Measurements from ENCODE around the gene RAP1GAP2. TPM values are rescaled to one million over a fixed set of nuclear protein-coding genes. Genes with fewer than 3 reads are reported as not detected.
"Not testable (repeated sequence)": the region's sequence is repeated elsewhere in the genome, so short reads cannot be mapped to it uniquely, and the experiment has no call there.

The RAP1GAP2 gene
- total RNA-seq, 1 donor, result 29.3 TPM

DNA sequence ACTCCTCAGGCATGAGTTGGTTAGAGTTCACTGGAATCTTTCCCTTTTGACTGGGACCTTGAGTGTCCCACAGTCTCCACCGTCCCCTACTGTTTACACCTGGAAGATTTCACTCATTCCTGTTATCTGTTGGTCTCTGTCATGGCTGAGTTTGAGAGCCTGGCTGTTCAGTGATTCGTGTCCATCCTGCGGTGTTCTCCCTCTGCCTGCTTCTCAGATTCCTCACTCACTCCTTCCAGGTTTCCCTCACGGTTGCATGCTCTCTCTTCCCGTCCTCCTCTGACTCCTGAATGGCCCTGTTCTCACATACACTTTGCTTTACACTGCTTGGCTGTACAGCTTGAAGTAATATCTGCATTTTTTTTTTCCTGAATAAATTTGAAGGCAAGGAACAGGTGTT lies 242.7 kb downstream of the RAP1GAP2 start:
- Histone ChIP-seq H3K27me3 (ENCODE audit: insufficient read depth, low read length) (no peaks in the 10 kb centered on the region), H3K4me1 (ENCODE audit: insufficient read depth, low read length) (peaks cover 13% of the 10 kb centered on the region), H3K4me3 (ENCODE audit: low read length) (no peak overlapping the region), H3K9me3 (ENCODE audit: low read depth, low read length) (no peaks in the 10 kb centered on the region)

DNA sequence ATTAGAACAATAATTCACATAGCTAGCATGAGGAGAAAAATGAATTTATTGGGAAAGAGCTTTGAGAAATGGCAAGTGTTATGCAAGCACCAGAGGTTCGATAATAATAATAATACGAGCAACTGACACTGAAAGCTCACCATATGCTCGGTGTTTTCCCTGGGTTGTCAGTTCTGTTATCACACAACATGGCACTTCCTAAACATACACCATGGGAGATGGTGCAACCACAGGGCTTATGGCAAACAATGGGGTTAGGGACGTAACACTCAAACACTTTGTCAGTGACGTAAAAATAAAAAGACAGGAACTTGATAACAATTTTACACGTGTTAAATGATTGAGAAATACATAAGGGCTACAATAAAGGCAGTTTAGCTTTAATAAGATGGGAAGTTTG lies 243.5 kb downstream of the RAP1GAP2 start:
- peaks cover 13% of the 10 kb centered on the region for H3K4me1 ChIP-seq (ENCODE audit: insufficient read depth, low read length)
- H3K4me3 ChIP-seq (ENCODE audit: low read length), result no peak overlapping the region
- no peaks in the 10 kb centered on the region for H3K27me3 ChIP-seq (ENCODE audit: insufficient read depth, low read length)
- no peaks in the 10 kb centered on the region for H3K9me3 ChIP-seq (ENCODE audit: low read depth, low read length)

DNA sequence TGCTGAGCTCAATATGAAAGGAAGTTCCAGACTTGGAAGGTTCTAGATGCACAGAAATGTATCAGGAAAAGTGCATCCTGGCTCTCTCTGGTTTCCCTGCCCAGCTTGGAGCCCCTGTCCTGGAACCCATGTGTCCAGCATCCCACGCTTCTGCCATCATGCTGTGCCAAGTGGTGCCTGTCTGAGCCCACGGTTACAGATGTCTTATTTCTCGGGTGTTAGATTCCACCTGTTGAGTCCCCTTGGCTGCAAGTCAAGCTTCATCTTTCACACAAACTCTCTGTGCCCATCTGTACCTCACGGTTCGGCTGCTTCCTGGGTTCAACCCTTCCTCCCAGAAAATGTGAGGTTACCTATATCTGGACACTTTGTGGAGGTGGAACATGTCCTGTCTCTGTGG lies 244.6 kb downstream of the RAP1GAP2 start:
- Histone ChIP-seq H3K4me3 (ENCODE audit: low read length) (no peak overlapping the region), H3K9me3 (ENCODE audit: low read depth, low read length) (no peaks in the 10 kb centered on the region), H3K27me3 (ENCODE audit: insufficient read depth, low read length) (no peaks in the 10 kb centered on the region), H3K4me1 (ENCODE audit: insufficient read depth, low read length) (peaks cover 13% of the 10 kb centered on the region)

DNA sequence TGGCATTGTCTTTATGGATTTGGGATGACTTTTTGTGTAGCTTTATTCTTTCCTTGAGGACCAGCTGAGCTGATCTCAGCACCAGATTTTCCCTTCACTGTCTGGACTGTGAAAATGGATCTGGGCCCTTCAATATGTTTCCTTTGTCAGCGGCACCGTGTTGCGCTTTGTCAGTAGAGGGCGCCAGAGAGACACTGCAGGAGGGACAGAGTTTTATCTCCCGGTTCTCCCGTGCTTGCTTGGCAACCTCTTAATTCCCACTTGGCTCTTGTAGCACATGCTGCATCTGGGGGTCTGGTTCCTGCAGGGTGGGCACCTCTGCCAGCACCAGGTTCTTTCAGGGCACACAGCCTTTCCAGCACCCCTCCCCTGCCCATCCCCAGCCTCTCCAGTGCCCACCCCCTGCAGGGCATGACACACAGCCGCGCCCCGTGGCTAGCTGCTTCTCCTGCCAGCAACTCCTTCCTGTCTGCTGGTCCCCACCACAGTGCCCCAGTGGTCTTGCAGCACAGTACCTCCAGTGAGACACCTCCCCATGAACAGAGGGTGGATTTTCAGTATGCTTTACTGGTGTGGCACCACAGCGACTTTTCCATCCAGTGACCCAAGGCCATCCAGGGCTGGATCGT lies 247.6 kb downstream of the RAP1GAP2 start:
- Histone ChIP-seq H3K4me3 (ENCODE audit: low read length) (no peak overlapping the region), H3K9me3 (ENCODE audit: low read depth, low read length) (no peaks in the 10 kb centered on the region), H3K4me1 (ENCODE audit: insufficient read depth, low read length) (peaks cover 18% of the 10 kb centered on the region), H3K27me3 (ENCODE audit: insufficient read depth, low read length) (no peaks in the 10 kb centered on the region)

DNA sequence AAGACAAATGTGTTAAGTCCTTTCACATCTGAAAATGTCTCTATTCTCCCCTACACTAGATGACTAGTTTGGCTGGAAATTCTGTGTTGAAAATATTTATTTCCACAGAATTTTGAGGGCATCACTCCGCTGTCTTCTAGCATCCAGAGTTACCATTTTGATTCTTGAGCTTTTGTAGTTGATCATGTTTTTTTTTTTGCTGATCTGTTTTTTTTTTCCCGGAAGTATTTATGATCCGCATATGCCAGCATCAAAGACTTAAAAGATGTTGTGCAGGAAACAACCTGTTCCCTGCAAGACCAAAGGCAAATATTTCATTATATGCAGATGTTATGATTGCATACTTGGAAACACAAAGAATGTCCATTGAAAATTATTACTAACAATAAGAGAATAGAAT lies 250.5 kb downstream of the RAP1GAP2 start:
- no peaks in the 10 kb centered on the region for H3K9me3 ChIP-seq (ENCODE audit: low read depth, low read length)

DNA sequence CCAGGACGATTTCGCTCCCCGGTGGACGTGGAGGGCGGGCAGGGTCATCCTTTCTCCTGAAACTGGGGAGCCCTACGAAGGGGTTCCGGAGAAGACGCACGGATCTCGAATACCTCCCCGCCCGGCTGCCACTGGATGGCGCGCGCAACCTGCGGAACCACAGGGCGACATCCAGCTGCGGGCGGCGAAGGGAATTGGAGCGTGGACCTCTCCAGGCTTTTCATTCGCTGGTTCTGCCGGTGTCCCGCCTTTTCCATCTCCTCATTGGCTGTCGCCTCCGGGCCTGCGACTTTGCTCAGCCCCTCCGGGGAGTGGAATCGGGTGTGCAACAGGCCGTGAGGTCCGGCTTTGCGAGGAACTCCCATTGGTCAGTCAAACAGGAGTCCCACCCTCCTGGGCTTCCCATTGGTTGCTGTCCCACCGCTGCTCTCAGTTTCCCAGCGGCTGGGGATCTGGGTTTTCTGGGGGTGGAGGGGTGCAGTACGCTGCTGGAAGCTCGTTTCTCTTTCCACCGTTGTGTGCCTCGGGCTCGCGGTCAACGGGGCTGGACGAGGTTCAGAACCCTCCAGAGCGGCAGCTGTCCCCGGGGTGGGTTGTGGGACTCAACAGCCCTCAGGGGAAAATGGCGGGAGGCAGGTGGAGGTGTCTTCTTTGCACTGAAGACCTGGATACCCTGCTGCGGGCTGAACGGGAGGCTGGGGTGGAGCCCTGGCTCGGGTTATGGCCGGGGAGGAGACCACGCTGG lies 252.7 kb downstream of the RAP1GAP2 start:
- Histone ChIP-seq H3K27me3 (ENCODE audit: insufficient read depth, low read length) (no peaks in the 10 kb centered on the region), H3K4me3 (ENCODE audit: low read length) (peak overlapping the region; percentile 54), H3K4me1 (ENCODE audit: insufficient read depth, low read length) (peaks cover 13% of the 10 kb centered on the region), H3K9me3 (ENCODE audit: low read depth, low read length) (no peaks in the 10 kb centered on the region)

More for the DNA sequence above, 250.5 kb downstream of the RAP1GAP2 start:
- Histone ChIP-seq H3K4me3 (ENCODE audit: low read length) (no peak overlapping the region), H3K4me1 (ENCODE audit: insufficient read depth, low read length) (peaks cover 13% of the 10 kb centered on the region), H3K27me3 (ENCODE audit: insufficient read depth, low read length) (no peaks in the 10 kb centered on the region)

DNA sequence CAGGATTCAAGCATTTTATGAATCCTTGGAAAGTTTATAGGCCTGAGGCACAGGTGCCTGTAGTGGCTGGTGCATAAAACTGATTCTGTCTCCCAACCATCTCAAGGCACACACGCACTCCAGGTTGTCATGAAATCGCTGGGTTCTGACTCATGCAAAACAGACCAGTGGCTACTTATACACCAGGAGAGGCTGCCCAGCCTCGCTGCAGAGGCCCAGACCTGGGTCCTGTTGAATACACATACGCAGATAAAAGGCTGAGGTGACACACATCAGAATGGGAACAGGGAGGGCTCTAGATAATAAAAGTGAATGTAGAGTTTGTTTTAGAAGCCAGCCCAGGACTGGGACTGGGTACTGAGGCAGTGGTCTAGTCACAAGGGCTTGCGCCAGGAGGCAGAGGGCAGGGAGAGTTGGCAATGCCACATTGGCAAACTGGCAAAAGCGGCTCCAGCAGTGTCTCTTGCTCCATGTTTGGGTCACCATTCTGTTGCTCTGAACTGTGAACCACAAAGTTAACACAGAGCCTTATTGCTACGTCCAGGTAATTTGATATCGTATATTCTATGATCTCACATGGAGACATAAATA lies 253.6 kb downstream of the RAP1GAP2 start:
- no peak overlapping the region for H3K4me3 ChIP-seq (ENCODE audit: low read length)
- no peaks in the 10 kb centered on the region for H3K27me3 ChIP-seq (ENCODE audit: insufficient read depth, low read length)
- peaks cover 13% of the 10 kb centered on the region for H3K4me1 ChIP-seq (ENCODE audit: insufficient read depth, low read length)
- no peaks in the 10 kb centered on the region for H3K9me3 ChIP-seq (ENCODE audit: low read depth, low read length)

DNA sequence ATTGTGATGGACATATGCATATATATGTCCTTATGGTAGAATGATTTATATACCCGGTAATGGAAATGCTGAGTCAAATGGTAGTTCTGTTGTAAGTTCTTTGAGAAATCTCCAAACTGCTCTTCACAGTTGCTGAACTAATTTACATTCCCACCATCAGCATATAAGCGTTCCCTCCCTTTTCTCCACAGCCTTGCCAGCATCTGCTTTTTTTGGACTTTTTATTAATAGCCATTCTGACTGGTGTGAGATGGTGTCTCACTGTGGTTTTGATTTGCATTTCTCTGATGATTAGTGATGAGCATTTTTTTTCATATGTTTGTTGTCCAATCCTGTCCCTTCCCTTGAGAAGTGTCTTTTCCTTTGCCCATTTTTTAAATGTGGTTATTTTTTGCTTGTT lies 258.6 kb downstream of the RAP1GAP2 start:
- not testable (repeated sequence) for H3K4me3 ChIP-seq (ENCODE audit: low read length); H3K4me1 ChIP-seq (ENCODE audit: insufficient read depth, low read length); H3K27me3 ChIP-seq (ENCODE audit: insufficient read depth, low read length); H3K9me3 ChIP-seq (ENCODE audit: low read depth, low read length)

DNA sequence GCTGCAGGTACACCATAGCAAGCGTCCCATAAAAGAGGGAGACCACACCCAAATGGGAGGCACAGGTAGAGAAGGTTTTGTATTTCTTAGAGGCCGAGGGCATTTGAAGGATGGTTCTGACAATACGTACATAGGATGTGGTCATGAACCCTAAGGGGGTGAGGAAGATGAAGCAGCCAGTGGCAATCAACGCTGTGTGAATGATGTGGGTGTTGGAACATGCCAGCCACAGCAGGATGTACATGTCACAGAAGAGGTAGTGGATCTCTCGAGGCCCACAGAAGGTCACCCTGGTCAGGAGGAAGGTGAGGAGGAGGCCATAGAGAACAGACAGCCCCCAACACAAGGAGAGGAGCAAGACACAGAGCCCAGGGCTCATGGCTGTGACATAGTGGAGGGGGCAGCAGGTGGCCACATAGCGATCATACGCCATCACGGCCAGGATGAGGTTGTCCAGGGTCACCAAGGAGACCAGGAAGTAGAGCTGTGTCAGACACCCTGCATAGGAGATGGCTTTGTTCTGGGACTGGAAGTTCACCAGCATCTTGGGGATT lies 266.7 kb downstream of the RAP1GAP2 start:
- H3K27me3 ChIP-seq (ENCODE audit: insufficient read depth, low read length); H3K9me3 ChIP-seq (ENCODE audit: low read depth, low read length); H3K4me3 ChIP-seq (ENCODE audit: low read length); H3K4me1 ChIP-seq (ENCODE audit: insufficient read depth, low read length): not testable (repeated sequence)

DNA sequence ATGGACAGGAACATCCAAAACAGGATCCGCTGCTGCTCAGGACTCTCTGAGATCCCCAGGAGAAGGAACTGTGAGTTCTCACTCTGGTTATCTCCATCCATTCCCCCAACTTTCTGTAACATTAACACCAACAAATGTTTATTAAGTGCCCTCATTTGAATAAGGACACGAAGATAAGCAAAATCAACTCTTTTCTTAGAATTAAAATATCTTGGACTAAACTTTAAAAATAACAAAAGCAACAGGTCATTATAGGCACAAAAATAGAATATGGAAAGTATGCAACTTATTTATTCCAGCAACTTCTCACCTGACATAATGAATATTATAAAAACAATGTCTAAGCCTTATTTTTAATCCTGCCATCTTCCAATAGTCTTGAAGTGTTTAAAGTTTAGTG lies 267.3 kb downstream of the RAP1GAP2 start, which contains the start of gene OR1D5:
Gene OR1D5, minus strand, starts transcription at position 101 of the 400 bp plus-strand sequence. Its CDS starts 0 bp downstream, at position 101.
- H3K4me1 ChIP-seq (ENCODE audit: insufficient read depth, low read length); H3K27me3 ChIP-seq (ENCODE audit: insufficient read depth, low read length); H3K4me3 ChIP-seq (ENCODE audit: low read length); H3K9me3 ChIP-seq (ENCODE audit: low read depth, low read length): not testable (repeated sequence)

DNA sequence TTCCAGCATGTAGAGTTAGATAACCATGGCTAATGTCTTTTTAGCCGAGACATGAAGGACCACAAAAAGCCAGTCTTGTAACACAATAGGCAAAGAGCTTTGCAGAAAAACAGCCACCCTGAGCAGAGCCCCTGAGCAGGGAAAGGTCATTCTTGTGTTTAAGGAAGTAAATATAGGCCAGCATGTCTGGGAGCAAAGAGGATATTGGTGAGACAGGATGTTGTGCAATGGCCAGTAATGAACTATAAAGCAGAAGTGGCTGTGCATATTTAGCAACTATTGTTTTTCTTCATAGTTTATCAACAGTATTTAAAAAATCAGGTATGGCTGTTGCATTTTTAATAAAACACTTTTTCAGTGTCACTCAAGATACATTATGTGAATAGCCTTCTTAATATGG lies 269.0 kb downstream of the RAP1GAP2 start:
- H3K27me3 ChIP-seq (ENCODE audit: insufficient read depth, low read length); H3K4me3 ChIP-seq (ENCODE audit: low read length); H3K9me3 ChIP-seq (ENCODE audit: low read depth, low read length); H3K4me1 ChIP-seq (ENCODE audit: insufficient read depth, low read length): not testable (repeated sequence)

DNA sequence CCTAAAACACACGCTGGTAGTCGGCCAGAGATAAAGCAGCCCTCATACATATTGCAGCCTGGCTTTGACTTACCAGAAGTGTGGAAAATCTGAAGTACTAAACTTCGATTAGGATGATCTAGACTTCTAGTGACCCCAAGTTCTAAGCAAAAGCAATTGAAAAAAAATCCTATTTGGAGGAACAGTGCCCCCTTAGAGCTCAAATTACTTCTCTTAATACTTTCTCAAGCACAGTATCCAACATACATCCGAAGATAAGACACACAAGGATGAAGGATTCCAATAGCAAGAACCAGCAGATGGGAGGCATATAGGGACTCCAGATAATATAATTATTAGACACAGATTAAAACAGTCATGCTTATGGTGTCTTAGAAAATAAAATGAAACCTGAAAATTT lies 277.6 kb downstream of the RAP1GAP2 start:
- not testable (repeated sequence) for H3K27me3 ChIP-seq (ENCODE audit: insufficient read depth, low read length); H3K4me1 ChIP-seq (ENCODE audit: insufficient read depth, low read length); H3K9me3 ChIP-seq (ENCODE audit: low read depth, low read length)

More for the DNA sequence above, 277.6 kb downstream of the RAP1GAP2 start:
- H3K4me3 ChIP-seq (ENCODE audit: low read length), result not testable (repeated sequence)

Other genes with a start within 250 kb of the RAP1GAP2 start
- gene PAFAH1B1, start 202.8 kb upstream of the RAP1GAP2 start, total RNA-seq, result 106 TPM
- 27.8 TPM for gene CLUH, start 84.7 kb upstream of the RAP1GAP2 start, total RNA-seq
- gene CCDC92B, start 46.8 kb upstream of the RAP1GAP2 start, total RNA-seq, result not detected

Measured in mononuclear cell (primary cell).